Measurements from ENCODE around the gene CD180.

DNA sequence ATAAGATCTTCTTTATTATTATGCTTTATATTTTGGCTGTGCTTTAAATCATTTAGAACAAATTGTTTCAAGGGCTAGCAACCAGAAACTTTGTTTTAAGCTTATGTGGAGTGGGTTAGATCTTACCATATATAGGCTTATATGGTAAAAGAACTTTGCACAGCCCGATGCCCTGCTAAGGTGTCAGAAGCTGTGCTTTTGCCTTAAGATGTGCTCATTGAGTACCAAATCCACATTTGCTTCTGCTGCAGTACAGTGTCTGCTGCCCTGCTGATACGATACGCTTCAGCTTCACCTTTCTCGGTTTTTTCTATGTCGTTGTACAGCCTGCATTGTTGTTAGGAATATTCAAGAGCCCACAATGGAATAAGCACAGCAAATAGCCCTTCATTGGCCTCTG, 34.8 kb downstream of the CD180 start:
- TF ChIP-seq, protein P1, sequence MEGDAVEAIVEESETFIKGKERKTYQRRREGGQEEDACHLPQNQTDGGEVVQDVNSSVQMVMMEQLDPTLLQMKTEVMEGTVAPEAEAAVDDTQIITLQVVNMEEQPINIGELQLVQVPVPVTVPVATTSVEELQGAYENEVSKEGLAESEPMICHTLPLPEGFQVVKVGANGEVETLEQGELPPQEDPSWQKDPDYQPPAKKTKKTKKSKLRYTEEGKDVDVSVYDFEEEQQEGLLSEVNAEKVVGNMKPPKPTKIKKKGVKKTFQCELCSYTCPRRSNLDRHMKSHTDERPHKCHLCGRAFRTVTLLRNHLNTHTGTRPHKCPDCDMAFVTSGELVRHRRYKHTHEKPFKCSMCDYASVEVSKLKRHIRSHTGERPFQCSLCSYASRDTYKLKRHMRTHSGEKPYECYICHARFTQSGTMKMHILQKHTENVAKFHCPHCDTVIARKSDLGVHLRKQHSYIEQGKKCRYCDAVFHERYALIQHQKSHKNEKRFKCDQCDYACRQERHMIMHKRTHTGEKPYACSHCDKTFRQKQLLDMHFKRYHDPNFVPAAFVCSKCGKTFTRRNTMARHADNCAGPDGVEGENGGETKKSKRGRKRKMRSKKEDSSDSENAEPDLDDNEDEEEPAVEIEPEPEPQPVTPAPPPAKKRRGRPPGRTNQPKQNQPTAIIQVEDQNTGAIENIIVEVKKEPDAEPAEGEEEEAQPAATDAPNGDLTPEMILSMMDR (IDR thresholded peaks at IDR 0.05; ENCODE audit: low read length) = no peak
- TF ChIP-seq EZH2 (optimal IDR thresholded peaks at IDR 0.05; ENCODE audit: low read depth, low read length) (no peak), EZH2phosphoT487 (IDR thresholded peaks at IDR 0.05; ENCODE audit: low read length) (no peak)

All from MM.1S (cell line).